Measurements from ENCODE around the gene PREX1.

Gene PREX1

GRCh38 chr20:48592107-48592940 is 235.5 kb downstream of the PREX1 start:
- Histone ChIP-seq H3K36me3 (ENCODE audit: insufficient read depth) (no peaks in the 10 kb centered on the region), H4K20me1 (ENCODE audit: insufficient read depth) (no peaks in the 10 kb centered on the region), H3K27ac (no peak overlapping the region), H3K4me2 (no peak overlapping the region), H3K4me1 (ENCODE audit: low read depth, poor library complexity, severe bottlenecking) (no peaks in the 10 kb centered on the region), H3K79me2 (ENCODE audit: insufficient read depth, low read depth) (no peaks in the 10 kb centered on the region), H3K9ac (no peak overlapping the region), H2AFZ (ENCODE audit: low read depth) (no peak overlapping the region), H3K4me3 (IDR thresholded peaks at IDR 0.05; ENCODE audit: insufficient read depth, low read depth, low read length) (no peak overlapping the region), H3K27me3 (ENCODE audit: insufficient read depth, low read depth) (peaks cover 23% of the 10 kb centered on the region; the same call in 1 of the 2 replicates)
- TF ChIP-seq CTCF (conservative IDR thresholded peaks at IDR 0.05; ENCODE audit: low read depth, low read length) = no peak

- H3K9ac ChIP-seq = no peak overlapping the region
- H2AFZ ChIP-seq (ENCODE audit: low read depth) = no peak overlapping the region
- no peaks in the 10 kb centered on the region for H4K20me1 ChIP-seq (ENCODE audit: insufficient read depth)
- H3K4me3 ChIP-seq (IDR thresholded peaks at IDR 0.05; ENCODE audit: insufficient read depth, low read depth, low read length) = no peak overlapping the region
- no peaks in the 10 kb centered on the region for H3K4me1 ChIP-seq (ENCODE audit: low read depth, poor library complexity, severe bottlenecking)
- no peak for TF ChIP-seq CTCF (conservative IDR thresholded peaks at IDR 0.05; ENCODE audit: low read depth, low read length)
- H3K79me2 ChIP-seq (ENCODE audit: insufficient read depth, low read depth) = no peaks in the 10 kb centered on the region
- H3K27ac ChIP-seq = no peak overlapping the region
- peaks cover 45% of the 10 kb centered on the region for H3K27me3 ChIP-seq (ENCODE audit: insufficient read depth, low read depth)
- no peak overlapping the region for H3K4me2 ChIP-seq
- H3K36me3 ChIP-seq (ENCODE audit: insufficient read depth) = no peaks in the 10 kb centered on the region
Measured at GRCh38 chr20:48586730-48587129, 241.1 kb downstream of the PREX1 start.

GRCh38 chr20:48585061-48585870 is 242.5 kb downstream of the PREX1 start:
- Histone ChIP-seq H3K36me3 (ENCODE audit: insufficient read depth) (no peaks in the 10 kb centered on the region), H3K4me1 (ENCODE audit: low read depth, poor library complexity, severe bottlenecking) (no peaks in the 10 kb centered on the region), H2AFZ (ENCODE audit: low read depth) (no peak overlapping the region), H3K27me3 (ENCODE audit: insufficient read depth, low read depth) (peaks cover 52% of the 10 kb centered on the region), H3K4me3 (IDR thresholded peaks at IDR 0.05; ENCODE audit: insufficient read depth, low read depth, low read length) (no peak overlapping the region), H3K27ac (no peak overlapping the region), H3K9ac (no peak overlapping the region), H3K4me2 (no peak overlapping the region), H3K79me2 (ENCODE audit: insufficient read depth, low read depth) (no peaks in the 10 kb centered on the region), H4K20me1 (ENCODE audit: insufficient read depth) (no peaks in the 10 kb centered on the region)
- TF ChIP-seq CTCF (conservative IDR thresholded peaks at IDR 0.05; ENCODE audit: low read depth, low read length) = no peak

- H3K9ac ChIP-seq = no peak overlapping the region
- no peak overlapping the region for H3K4me3 ChIP-seq (IDR thresholded peaks at IDR 0.05; ENCODE audit: insufficient read depth, low read depth, low read length)
- no peak overlapping the region for H3K27ac ChIP-seq
- no peaks in the 10 kb centered on the region for H3K36me3 ChIP-seq (ENCODE audit: insufficient read depth)
- no peaks in the 10 kb centered on the region for H4K20me1 ChIP-seq (ENCODE audit: insufficient read depth)
- H3K79me2 ChIP-seq (ENCODE audit: insufficient read depth, low read depth) = no peaks in the 10 kb centered on the region
- no peak overlapping the region for H3K4me2 ChIP-seq
- TF ChIP-seq CTCF (conservative IDR thresholded peaks at IDR 0.05; ENCODE audit: low read depth, low read length) = no peak
- no peak overlapping the region for H2AFZ ChIP-seq (ENCODE audit: low read depth)
- peaks cover 52% of the 10 kb centered on the region for H3K27me3 ChIP-seq (ENCODE audit: insufficient read depth, low read depth)
- H3K4me1 ChIP-seq (ENCODE audit: low read depth, poor library complexity, severe bottlenecking) = no peaks in the 10 kb centered on the region
Measured at GRCh38 chr20:48584391-48585060, 243.3 kb downstream of the PREX1 start.
